Testis (tissue), 2 donors: ENCODE results near the gene GARNL3.

Source experiments
- POLR2A ChIP-seq: fragments of 450-650 bp; IDR thresholded peaks from one replicate; pipeline ENCODE4 v1.6.1; 2017; ENCODE audit warnings: antibody characterized with exemption, mild to moderate bottlenecking, moderate library complexity
- TF ChIP-seq, protein P1 (sequence below), 3 experiments: fragments of 450-650 bp in 2 of 3; fragments of 200-600 bp in 1 of 3; sonication (generic) in 1 of 3; IDR thresholded peaks; one replicate each; pipeline ENCODE4 v1.5.1; 2016 to 2019; ENCODE audit warnings: antibody characterized with exemption in 3 of 3, mild to moderate bottlenecking in 2 of 3, moderate library complexity in 1 of 3

DNA sequence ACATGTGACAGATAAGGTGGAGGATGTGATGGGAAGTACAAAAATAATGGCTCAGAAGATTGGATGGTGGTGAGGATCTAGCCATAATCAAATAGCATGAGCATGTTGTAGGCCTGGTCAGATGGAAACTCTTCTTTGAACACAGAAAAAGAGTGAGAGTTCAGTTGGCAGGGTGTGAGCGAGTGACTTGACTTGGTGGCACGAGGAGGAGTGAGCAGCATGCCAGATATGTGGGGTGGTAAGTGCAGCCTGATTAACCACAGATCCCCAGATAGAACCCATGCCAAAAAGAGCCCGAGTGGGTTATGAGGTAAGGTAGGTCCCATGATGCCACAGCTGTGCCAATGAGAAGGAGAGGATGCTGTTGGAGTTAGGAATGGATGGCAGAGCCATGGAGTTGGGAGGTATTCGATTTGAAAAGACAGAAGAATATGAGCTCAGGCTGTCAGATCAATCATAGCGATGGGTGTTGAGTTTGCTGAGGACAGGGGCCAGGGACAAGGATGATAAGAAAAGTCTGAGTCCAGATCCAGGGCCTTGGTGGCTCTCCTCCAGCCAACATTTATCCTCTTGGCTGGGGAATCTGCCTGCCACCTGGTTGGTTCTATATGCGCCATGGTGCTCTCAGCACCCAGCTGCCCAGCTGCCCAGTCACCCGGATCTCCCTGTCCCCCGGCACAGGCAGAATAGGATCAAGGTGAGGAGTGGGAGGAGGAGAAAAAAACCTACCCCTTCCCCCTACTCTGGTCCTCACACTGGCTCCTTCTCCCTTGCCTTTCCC lies 16.5 kb downstream of the GARNL3 start:
- TF ChIP-seq, protein P1, sequence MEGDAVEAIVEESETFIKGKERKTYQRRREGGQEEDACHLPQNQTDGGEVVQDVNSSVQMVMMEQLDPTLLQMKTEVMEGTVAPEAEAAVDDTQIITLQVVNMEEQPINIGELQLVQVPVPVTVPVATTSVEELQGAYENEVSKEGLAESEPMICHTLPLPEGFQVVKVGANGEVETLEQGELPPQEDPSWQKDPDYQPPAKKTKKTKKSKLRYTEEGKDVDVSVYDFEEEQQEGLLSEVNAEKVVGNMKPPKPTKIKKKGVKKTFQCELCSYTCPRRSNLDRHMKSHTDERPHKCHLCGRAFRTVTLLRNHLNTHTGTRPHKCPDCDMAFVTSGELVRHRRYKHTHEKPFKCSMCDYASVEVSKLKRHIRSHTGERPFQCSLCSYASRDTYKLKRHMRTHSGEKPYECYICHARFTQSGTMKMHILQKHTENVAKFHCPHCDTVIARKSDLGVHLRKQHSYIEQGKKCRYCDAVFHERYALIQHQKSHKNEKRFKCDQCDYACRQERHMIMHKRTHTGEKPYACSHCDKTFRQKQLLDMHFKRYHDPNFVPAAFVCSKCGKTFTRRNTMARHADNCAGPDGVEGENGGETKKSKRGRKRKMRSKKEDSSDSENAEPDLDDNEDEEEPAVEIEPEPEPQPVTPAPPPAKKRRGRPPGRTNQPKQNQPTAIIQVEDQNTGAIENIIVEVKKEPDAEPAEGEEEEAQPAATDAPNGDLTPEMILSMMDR (IDR thresholded peaks at IDR 0.05): no peak
- TF ChIP-seq POLR2A: no peak
